ENCODE data around the gene PFDN6. TPM values are rescaled to one million over a fixed set of nuclear protein-coding genes. Genes with fewer than 3 reads are reported as not detected.
A peak's percentile ranks its signal among the peaks of the same experiment; 100 is the strongest.

The PFDN6 gene
- total and polyA plus RNA-seq, 9 of the 15 experiments (the other 6 are each of a cell fraction or from before 2014, with no cell fraction given) = 6.8 to 475 (median 216) TPM

DNA sequence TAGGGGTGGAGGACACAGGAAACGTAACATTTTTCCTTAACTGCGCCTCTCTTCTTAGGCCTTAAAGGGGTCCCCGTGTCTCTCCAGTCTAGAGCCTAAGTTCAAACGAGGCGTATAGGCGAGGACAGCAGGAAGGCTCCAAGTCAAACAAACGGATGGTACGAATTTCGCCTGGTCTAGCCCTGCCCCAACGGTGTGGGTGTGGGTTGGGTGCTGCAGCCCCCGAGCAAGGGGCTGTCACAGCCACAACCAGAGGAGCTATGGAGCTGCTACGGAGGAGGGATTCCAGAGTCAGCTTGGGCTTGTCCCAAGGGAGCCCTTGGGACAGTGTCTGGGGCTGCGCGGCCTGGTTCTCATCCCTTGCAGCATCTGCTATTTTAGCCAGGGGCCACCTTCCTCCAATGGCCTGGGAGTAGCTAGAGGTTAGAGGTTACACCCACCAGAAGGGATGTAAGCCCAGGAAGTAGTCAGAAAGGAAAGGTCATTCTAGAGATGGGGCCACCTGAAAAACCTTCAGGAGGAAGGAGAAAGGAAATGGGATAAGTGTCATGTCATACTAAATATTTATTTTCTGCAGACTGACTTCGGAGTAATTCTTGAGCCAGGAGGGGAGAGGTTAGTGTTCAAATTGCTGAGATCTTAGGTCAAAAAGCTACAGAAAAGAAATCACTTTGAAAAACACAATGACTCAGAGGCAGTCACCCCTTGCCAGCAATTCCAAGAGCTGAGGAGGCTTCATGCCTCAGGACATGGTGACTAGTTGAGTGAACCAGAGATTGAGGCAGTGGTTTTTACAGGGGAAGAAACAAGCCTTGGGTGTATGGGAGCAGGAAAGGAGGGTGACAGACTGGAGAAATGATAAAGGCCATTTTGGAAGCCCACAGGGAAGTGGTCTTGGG, 39.4 kb upstream of the PFDN6 start (continued):
- TF ChIP-seq EP400 (IDR thresholded peaks at IDR 0.05) (0 out of 2 replicates have a peak, but pooled peaks have one; percentile 3), ZNF778 (CRISPR knock-in tag; IDR thresholded peaks at IDR 0.05) (no peak), ZNF584 (CRISPR knock-in tag; IDR thresholded peaks at IDR 0.05; ENCODE audit: low read depth) (no peak), ADNP (tag; IDR thresholded peaks at IDR 0.05) (no peak), POLR2H (tag; IDR thresholded peaks at IDR 0.05; ENCODE audit: low read depth) (peak; percentile 68; the same call in 1 of the 2 replicates), MCM7 (IDR thresholded peaks at IDR 0.05) (no peak), ZNF232 (CRISPR knock-in tag; IDR thresholded peaks at IDR 0.05) (no peak), NFIX (CRISPR knock-in tag; IDR thresholded peaks at IDR 0.05; ENCODE audit: low read depth) (no peak), ZNF699 (CRISPR knock-in tag; IDR thresholded peaks at IDR 0.05; ENCODE audit: insufficient replicate concordance) (no peak), NR2F6 (CRISPR knock-in tag; IDR thresholded peaks at IDR 0.05) (0 out of 2 replicates have a peak, but pooled peaks have one; percentile 52)
- TF ChIP-seq, protein P1, sequence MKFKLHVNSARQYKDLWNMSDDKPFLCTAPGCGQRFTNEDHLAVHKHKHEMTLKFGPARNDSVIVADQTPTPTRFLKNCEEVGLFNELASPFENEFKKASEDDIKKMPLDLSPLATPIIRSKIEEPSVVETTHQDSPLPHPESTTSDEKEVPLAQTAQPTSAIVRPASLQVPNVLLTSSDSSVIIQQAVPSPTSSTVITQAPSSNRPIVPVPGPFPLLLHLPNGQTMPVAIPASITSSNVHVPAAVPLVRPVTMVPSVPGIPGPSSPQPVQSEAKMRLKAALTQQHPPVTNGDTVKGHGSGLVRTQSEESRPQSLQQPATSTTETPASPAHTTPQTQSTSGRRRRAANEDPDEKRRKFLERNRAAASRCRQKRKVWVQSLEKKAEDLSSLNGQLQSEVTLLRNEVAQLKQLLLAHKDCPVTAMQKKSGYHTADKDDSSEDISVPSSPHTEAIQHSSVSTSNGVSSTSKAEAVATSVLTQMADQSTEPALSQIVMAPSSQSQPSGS (CRISPR knock-in tag; IDR thresholded peaks at IDR 0.05) = no peak
- TF ChIP-seq, protein P2, sequence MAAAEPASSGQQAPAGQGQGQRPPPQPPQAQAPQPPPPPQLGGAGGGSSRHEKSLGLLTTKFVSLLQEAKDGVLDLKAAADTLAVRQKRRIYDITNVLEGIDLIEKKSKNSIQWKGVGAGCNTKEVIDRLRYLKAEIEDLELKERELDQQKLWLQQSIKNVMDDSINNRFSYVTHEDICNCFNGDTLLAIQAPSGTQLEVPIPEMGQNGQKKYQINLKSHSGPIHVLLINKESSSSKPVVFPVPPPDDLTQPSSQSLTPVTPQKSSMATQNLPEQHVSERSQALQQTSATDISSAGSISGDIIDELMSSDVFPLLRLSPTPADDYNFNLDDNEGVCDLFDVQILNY (CRISPR knock-in tag; IDR thresholded peaks at IDR 0.05) = no peak
- TF ChIP-seq, protein P3, sequence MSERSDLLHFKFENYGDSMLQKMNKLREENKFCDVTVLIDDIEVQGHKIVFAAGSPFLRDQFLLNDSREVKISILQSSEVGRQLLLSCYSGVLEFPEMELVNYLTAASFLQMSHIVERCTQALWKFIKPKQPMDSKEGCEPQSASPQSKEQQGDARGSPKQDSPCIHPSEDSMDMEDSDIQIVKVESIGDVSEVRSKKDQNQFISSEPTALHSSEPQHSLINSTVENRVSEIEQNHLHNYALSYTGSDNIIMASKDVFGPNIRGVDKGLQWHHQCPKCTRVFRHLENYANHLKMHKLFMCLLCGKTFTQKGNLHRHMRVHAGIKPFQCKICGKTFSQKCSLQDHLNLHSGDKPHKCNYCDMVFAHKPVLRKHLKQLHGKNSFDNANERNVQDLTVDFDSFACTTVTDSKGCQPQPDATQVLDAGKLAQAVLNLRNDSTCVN (CRISPR knock-in tag; IDR thresholded peaks at IDR 0.05) = no peak
- TF ChIP-seq, protein P4, sequence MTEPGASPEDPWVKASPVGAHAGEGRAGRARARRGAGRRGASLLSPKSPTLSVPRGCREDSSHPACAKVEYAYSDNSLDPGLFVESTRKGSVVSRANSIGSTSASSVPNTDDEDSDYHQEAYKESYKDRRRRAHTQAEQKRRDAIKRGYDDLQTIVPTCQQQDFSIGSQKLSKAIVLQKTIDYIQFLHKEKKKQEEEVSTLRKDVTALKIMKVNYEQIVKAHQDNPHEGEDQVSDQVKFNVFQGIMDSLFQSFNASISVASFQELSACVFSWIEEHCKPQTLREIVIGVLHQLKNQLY (CRISPR knock-in tag; conservative IDR thresholded peaks at IDR 0.05) = peak in 1 of 2 experiments; percentile 89; a peak in 1 of 4 replicates

All from K562 (cell line).